Duodenal mucosa (tissue), 2 donors: ENCODE results near the gene GAL3ST3.

ENCODE experiments used
- H3K27ac ChIP-seq: one replicate; pipeline ENCODE4 v1.7.0; 2013; ENCODE audit warnings: low read depth, low read length
- H3K27me3 ChIP-seq, 2 donors: one replicate each; pipeline ENCODE4 v1.7.0; 2013; ENCODE audit warnings: low read length in 2 of 2, control low read depth in 1 of 2; ENCODE audit not compliant: insufficient read depth in 2 of 2, control insufficient read depth in 1 of 2
- H3K36me3 ChIP-seq, 2 donors: one replicate each; pipeline ENCODE4 v1.7.0; 2013; ENCODE audit warnings: low read length in 2 of 2, control low read depth in 1 of 2; ENCODE audit not compliant: insufficient read depth in 2 of 2, control insufficient read depth in 1 of 2
- H3K4me1 ChIP-seq, 2 donors: one replicate each; pipeline ENCODE4 v1.7.0; 2013; ENCODE audit warnings: low read length in 2 of 2, control low read depth in 1 of 2; ENCODE audit not compliant: insufficient read depth in 2 of 2, control insufficient read depth in 1 of 2
- H3K4me3 ChIP-seq, 2 donors: one replicate each; pipeline ENCODE4 v1.7.0; 2013; ENCODE audit warnings: low read length in 2 of 2, low read depth in 1 of 2
- H3K9ac ChIP-seq, 2 donors: one replicate each; pipeline ENCODE4 v1.7.0; 2013; ENCODE audit warnings: low read length in 2 of 2, low read depth in 1 of 2
- H3K9me3 ChIP-seq, 2 donors: one replicate each; pipeline ENCODE4 v1.7.0; 2013; ENCODE audit warnings: low read length in 2 of 2, control low read depth in 1 of 2; ENCODE audit not compliant: control insufficient read depth in 1 of 2

GAL3ST3 gene

DNA sequence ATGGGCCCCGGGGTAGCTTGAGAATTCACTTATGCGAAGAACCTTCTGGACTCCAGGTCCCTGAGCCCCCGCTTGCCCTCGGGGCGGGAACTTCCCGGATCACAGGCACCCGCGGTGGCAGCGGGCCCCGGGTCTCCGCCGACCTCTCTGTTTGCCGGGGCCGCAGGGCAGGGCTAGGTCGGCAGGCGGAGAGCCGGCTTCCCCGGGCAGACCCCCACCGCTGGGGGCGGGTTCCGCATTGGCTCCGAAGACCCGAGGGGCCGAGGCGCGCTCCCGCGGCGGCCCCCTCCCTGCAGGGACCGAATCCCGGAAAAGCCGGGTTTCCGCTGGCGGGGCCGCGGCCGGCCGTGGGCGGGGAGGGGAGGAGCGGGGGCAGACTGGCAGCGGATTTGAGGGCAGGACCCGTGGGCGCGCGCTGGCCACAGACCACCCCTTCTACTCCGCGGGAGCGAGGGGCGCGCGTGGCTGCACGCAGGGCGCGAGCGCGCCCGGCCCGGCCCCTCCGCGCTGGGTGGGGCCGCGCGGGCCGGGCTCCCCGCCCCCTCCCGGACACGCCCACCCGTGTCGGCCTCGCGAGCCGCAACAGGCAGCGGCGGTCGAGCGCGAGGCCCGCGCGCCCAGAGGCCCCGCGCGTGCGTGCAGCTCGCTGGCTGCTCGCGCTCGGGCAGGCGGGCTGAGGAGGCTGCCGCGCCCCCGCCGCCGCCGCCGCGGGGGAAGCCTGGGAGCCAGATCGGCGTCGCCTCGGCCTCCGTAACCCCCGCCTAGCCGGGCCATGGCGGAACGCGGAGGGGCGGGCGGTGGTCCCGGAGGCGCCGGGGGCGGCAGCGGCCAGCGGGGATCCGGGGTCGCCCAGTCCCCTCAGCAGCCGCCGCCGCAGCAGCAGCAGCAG is 21.0 kb upstream of the GAL3ST3 start, which contains the start of gene PACS1:
Gene PACS1 (plus strand): TSS at position 558 of the 889 bp plus-strand sequence. CDS start 215 bp downstream, at position 773.
- Histone ChIP-seq H3K36me3 (peaks cover 18 to 37% of the 10 kb centered on the region in 2 donors), H3K4me1 (peaks cover 9 to 16% of the 10 kb centered on the region in 2 donors), H3K9me3 (no peaks in the 10 kb centered on the region)

DNA sequence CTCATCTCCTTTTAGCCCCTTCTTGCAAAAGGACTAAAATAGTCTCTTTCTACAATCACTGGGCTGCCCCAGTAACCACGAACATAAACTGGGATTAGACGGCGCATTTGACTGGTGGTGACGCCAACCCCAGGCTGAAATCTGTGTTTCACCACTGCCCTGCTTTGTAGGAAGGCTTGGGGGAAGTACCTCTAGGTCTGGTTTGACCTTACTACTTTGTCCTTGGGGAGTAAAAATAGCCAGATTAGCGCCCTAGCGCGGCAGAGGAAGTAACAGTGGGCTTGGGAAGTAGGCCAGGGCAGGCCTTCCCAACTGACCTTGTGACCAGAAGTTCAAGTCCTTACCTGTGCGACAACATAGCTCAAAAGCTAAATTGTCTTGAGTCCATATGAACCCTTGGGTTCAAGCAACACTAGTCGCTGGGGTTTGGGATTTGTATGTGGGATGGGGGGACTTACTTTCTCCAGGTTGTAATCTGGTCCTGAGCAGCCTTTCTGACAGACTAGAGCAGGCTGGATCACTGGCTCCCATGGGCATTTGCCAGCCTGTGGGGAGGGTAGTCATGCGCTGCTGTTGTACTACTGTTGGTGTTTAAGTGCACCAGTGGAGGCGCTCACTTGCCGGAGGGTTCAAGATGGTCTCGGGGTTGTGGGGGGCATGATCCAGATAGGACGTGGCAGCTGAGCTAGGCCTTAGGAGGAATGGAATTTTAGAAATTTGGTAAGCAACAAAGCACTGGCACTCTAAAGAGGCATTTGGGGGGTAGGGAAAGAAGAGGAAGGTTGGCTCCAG is 20.2 kb upstream of the GAL3ST3 start:
- Histone ChIP-seq H3K4me3 (peak overlapping the region; percentile 61 to 62), H3K9ac (peak overlapping the region; percentile 52 to 55), H3K9me3 (no peaks in the 10 kb centered on the region), H3K36me3 (peaks cover 19 to 46% of the 10 kb centered on the region in 2 donors), H3K27me3 (no peaks in the 10 kb centered on the region), H3K4me1 (peaks cover 9 to 16% of the 10 kb centered on the region in 2 donors), H3K27ac (peak overlapping the region; percentile 62)

More for the DNA sequence above, 21.0 kb upstream of the GAL3ST3 start, which contains the start of gene PACS1:
- Histone ChIP-seq H3K4me3 (peak within 1 kb of the TSS; percentile 62 to 72), H3K9ac (peak within 1 kb of the TSS; percentile 55 to 60), H3K27ac (peak within 1 kb of the TSS; percentile 62), H3K27me3 (no peaks in the 10 kb centered on the region)

- H3K9me3 ChIP-seq = no peaks in the 10 kb centered on the region
- H3K4me1 ChIP-seq = peaks cover 9 to 16% of the 10 kb centered on the region in 2 donors
- no peak overlapping the region for H3K4me3 ChIP-seq
- no peaks in the 10 kb centered on the region for H3K27me3 ChIP-seq
- peak overlapping the region; percentile 62 for H3K27ac ChIP-seq
- H3K9ac ChIP-seq = no peak overlapping the region
- H3K36me3 ChIP-seq = peaks cover 28 to 54% of the 10 kb centered on the region in 2 donors
Measured at GRCh38 chr11:66068154-66068821, 19.3 kb upstream of the GAL3ST3 start.

- Histone ChIP-seq H3K4me3 (no peak overlapping the region), H3K9ac (no peak overlapping the region), H3K9me3 (no peaks in the 10 kb centered on the region), H3K36me3 (peaks cover 34 to 61% of the 10 kb centered on the region in 2 donors), H3K4me1 (peaks cover 9 to 16% of the 10 kb centered on the region in 2 donors), H3K27ac (no peak overlapping the region), H3K27me3 (no peaks in the 10 kb centered on the region)
Measured at GRCh38 chr11:66067640-66068039, 18.7 kb upstream of the GAL3ST3 start.

DNA sequence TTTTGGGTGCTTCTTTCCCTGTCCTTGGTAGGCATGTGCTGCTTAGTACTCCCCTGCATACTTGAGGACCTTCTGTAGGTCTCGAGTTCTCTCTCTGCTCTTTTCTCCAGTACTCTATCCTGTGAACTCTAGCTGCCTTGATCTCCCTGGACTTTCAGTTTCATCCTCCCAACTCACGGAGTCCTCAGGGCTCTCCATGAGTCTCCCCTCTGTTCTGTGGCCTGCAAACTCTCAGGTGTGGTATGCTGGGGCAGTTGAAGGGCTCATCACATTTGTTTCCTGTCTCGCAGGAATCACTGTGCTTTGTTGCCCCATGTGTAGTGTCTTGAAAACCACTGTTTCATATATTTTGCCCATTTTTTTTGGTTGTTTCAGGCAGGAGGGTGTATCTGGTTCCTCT is 17.8 kb upstream of the GAL3ST3 start:
- no peak overlapping the region for H3K27ac ChIP-seq
- H3K27me3 ChIP-seq = no peaks in the 10 kb centered on the region
- H3K9ac ChIP-seq = no peak overlapping the region
- no peak overlapping the region for H3K4me3 ChIP-seq
- peaks cover 36 to 69% of the 10 kb centered on the region in 2 donors for H3K36me3 ChIP-seq
- H3K9me3 ChIP-seq = no peaks in the 10 kb centered on the region
- peaks cover 9 to 16% of the 10 kb centered on the region in 2 donors for H3K4me1 ChIP-seq

DNA sequence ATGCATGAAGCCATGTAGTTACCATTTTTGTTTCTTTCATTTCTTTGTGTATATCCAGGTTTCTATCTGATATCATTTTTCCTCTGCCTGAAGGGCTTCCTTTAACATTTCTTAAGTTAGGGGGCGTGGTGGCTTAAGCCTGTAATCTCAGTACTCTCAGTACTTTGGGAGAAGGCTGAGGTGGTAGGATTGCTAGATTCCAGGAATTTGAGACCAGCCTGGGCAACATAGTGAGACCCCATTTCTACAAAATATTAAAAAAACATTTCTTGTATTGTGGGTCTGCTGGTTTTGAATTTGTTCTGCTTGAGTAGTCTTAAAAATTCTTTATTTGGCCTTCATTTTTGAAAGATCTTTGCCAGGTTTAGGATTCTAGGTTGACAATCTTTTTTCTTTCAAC is 15.6 kb upstream of the GAL3ST3 start:
- H3K36me3 ChIP-seq = peaks cover 57 to 91% of the 10 kb centered on the region in 2 donors
- H3K9ac ChIP-seq = no peak overlapping the region
- no peak overlapping the region for H3K4me3 ChIP-seq
- H3K27me3 ChIP-seq = no peaks in the 10 kb centered on the region
- H3K27ac ChIP-seq = no peak overlapping the region
- no peaks in the 10 kb centered on the region for H3K9me3 ChIP-seq
- peaks cover 9 to 12% of the 10 kb centered on the region in 2 donors for H3K4me1 ChIP-seq

DNA sequence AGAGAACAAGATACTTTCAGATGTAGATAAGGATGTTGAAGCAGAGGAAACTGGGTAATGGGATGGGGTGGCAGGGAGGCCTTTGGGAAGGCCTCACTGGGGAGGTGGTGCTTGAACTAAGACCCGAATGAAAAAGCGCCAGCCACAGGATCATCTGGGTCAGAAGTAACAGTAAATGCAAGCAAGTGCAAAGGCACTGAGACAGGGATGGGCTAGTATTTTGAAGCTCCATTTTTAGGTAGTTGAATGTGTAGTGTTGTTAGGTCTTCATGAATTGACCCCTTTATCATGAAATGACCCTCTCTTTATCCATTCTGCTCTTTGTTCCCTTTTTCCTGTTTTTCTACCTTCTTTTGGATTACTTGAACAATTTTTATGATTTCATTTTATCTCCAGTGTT is 14.9 kb upstream of the GAL3ST3 start:
- no peak overlapping the region for H3K9ac ChIP-seq
- no peaks in the 10 kb centered on the region for H3K27me3 ChIP-seq
- no peak overlapping the region for H3K4me3 ChIP-seq
- peaks cover 63 to 95% of the 10 kb centered on the region in 2 donors for H3K36me3 ChIP-seq
- peaks cover 2 to 6% of the 10 kb centered on the region in 2 donors for H3K4me1 ChIP-seq
- H3K9me3 ChIP-seq = no peaks in the 10 kb centered on the region
- H3K27ac ChIP-seq = no peak overlapping the region

GRCh38 chr11:66062408-66062807 is 13.4 kb upstream of the GAL3ST3 start:
- Histone ChIP-seq H3K27me3 (no peaks in the 10 kb centered on the region), H3K4me3 (no peak overlapping the region), H3K9ac (no peak overlapping the region), H3K4me1 (no peaks in the 10 kb centered on the region), H3K27ac (no peak overlapping the region), H3K36me3 (peaks cover 71 to 93% of the 10 kb centered on the region in 2 donors), H3K9me3 (no peaks in the 10 kb centered on the region)

DNA sequence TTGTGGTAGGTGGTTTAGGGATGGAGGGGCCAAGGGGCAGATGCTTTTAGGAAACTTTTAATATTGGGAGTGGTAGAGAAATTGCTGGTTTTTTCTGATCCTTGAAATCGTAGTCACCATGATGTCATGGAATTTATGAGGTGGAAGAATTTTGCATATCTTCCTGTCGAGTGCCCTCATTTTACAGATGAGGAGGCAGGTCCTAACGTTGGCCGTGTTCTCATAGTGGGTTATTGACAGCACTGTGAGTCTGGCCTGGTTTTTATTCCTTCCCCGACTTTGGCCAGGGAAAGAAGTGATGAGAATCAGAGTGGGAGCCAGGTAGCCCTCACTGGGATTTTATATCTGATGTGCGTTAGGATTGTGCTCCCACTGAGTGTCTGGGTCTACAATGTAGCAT is 12.3 kb upstream of the GAL3ST3 start:
- Histone ChIP-seq H3K9ac (no peak overlapping the region), H3K4me3 (no peak overlapping the region), H3K27me3 (no peaks in the 10 kb centered on the region), H3K36me3 (peaks cover 72 to 93% of the 10 kb centered on the region in 2 donors), H3K4me1 (no peaks in the 10 kb centered on the region), H3K27ac (no peak overlapping the region), H3K9me3 (no peaks in the 10 kb centered on the region)
